ENCODE measurements around the gene FAM222B.

FAM222B gene

GRCh38 chr17:28875848-28876550 is 33.4 kb upstream of the FAM222B start:
- Histone ChIP-seq H3K36me3 (ENCODE audit: control insufficient read depth, low read length) (peaks cover 5% of the 10 kb centered on the region; the same call in 1 of the 2 replicates), H3K4me2 (ENCODE audit: low read length) (no peak overlapping the region), H3K4me3 (ENCODE audit: low read length) (no peak overlapping the region), H4K20me1 (ENCODE audit: control insufficient read depth, insufficient read depth, low read depth, low read length) (no peaks in the 10 kb centered on the region), H3K27ac (ENCODE audit: low read depth, low read length) (no peak overlapping the region), H3K9me2 (replicated peaks; ENCODE audit: control insufficient read depth, low read length) (no peaks in the 10 kb centered on the region), H3K4me1 (ENCODE audit: control insufficient read depth, low read length) (peaks cover 9% of the 10 kb centered on the region), H3K27me3 (ENCODE audit: control insufficient read depth, low read length) (no peaks in the 10 kb centered on the region), H3F3A (ENCODE audit: control insufficient read depth, insufficient read depth) (no peaks in the 10 kb centered on the region), H3K9me3 (ENCODE audit: control insufficient read depth, insufficient read depth, low read length) (no peaks in the 10 kb centered on the region), H3K79me2 (ENCODE audit: control insufficient read depth, low read length) (no peaks in the 10 kb centered on the region)
- TF ChIP-seq EZH2phosphoT487 (IDR thresholded peaks at IDR 0.05; ENCODE audit: borderline replicate concordance, low read length): no peak
- no peak for TF ChIP-seq CTCF (IDR thresholded peaks at IDR 0.05; ENCODE audit: low read depth, low read length, poor library complexity, severe bottlenecking)

- no peaks in the 10 kb centered on the region for H3K27me3 ChIP-seq (ENCODE audit: control insufficient read depth, low read length)
- no peaks in the 10 kb centered on the region for H3K79me2 ChIP-seq (ENCODE audit: control insufficient read depth, low read length)
- H3K4me2 ChIP-seq (ENCODE audit: low read length): no peak overlapping the region
- H3K4me1 ChIP-seq (ENCODE audit: control insufficient read depth, low read length): peaks cover 13% of the 10 kb centered on the region
- no peak overlapping the region for H3K4me3 ChIP-seq (ENCODE audit: low read length)
- 0 out of 2 replicates have a peak, but pooled peaks cover 2% of the 10 kb centered on the region for H3K36me3 ChIP-seq (ENCODE audit: control insufficient read depth, low read length)
- no peak for TF ChIP-seq EZH2phosphoT487 (IDR thresholded peaks at IDR 0.05; ENCODE audit: borderline replicate concordance, low read length)
- TF ChIP-seq CTCF (IDR thresholded peaks at IDR 0.05; ENCODE audit: low read depth, low read length, poor library complexity, severe bottlenecking): no peak
- no peak overlapping the region for H3K27ac ChIP-seq (ENCODE audit: low read depth, low read length)
- no peaks in the 10 kb centered on the region for H3K9me2 ChIP-seq (replicated peaks; ENCODE audit: control insufficient read depth, low read length)
- H3F3A ChIP-seq (ENCODE audit: control insufficient read depth, insufficient read depth): no peaks in the 10 kb centered on the region
- no peaks in the 10 kb centered on the region for H3K9me3 ChIP-seq (ENCODE audit: control insufficient read depth, insufficient read depth, low read length)
- no peaks in the 10 kb centered on the region for H4K20me1 ChIP-seq (ENCODE audit: control insufficient read depth, insufficient read depth, low read depth, low read length)
Measured at GRCh38 chr17:28874750-28875149, 32.2 kb upstream of the FAM222B start.

GRCh38 chr17:28873839-28874238 is 31.2 kb upstream of the FAM222B start:
- Histone ChIP-seq H3K79me2 (ENCODE audit: control insufficient read depth, low read length) (no peaks in the 10 kb centered on the region), H3K27ac (ENCODE audit: low read depth, low read length) (no peak overlapping the region)
- no peak for TF ChIP-seq EZH2phosphoT487 (IDR thresholded peaks at IDR 0.05; ENCODE audit: borderline replicate concordance, low read length)
- TF ChIP-seq CTCF (IDR thresholded peaks at IDR 0.05; ENCODE audit: low read depth, low read length, poor library complexity, severe bottlenecking): no peak

More at GRCh38 chr17:28873839-28874238, 31.2 kb upstream of the FAM222B start:
- H3K4me2 ChIP-seq (ENCODE audit: low read length): no peak overlapping the region
- no peaks in the 10 kb centered on the region for H3K9me2 ChIP-seq (replicated peaks; ENCODE audit: control insufficient read depth, low read length)
- H4K20me1 ChIP-seq (ENCODE audit: control insufficient read depth, insufficient read depth, low read depth, low read length): no peaks in the 10 kb centered on the region
- no peaks in the 10 kb centered on the region for H3K9me3 ChIP-seq (ENCODE audit: control insufficient read depth, insufficient read depth, low read length)
- H3K36me3 ChIP-seq (ENCODE audit: control insufficient read depth, low read length): no peaks in the 10 kb centered on the region
- no peaks in the 10 kb centered on the region for H3F3A ChIP-seq (ENCODE audit: control insufficient read depth, insufficient read depth)
- H3K27me3 ChIP-seq (ENCODE audit: control insufficient read depth, low read length): no peaks in the 10 kb centered on the region
- no peak overlapping the region for H3K4me3 ChIP-seq (ENCODE audit: low read length)
- H3K4me1 ChIP-seq (ENCODE audit: control insufficient read depth, low read length): peaks cover 13% of the 10 kb centered on the region

Data from DOHH2 (cell line).